Transverse colon (tissue), 4 donors: Measurements from ENCODE around the gene CLUH. TPM values are rescaled to one million over a fixed set of nuclear protein-coding genes. Genes with fewer than 3 reads are reported as not detected.

Experiments
- DNase-seq: peaks from one replicate; pipeline ENCODE4 v3.0.0-alpha.2; 2019
- H3K27ac ChIP-seq, 4 donors: fragments of 200-600 bp; sonication (generic); 2 replicates each; pipeline ENCODE4 v1.5.1; 2016 to 2018; ENCODE audit warnings: inconsistent platforms in 4 of 4
- H3K27me3 ChIP-seq: fragments of 200-600 bp; sonication (generic); 2 replicates; pipeline ENCODE4 v1.5.1; 2017; ENCODE audit warnings: inconsistent platforms
- H3K36me3 ChIP-seq, 4 donors: fragments of 200-600 bp; sonication (generic); 2 replicates each; pipeline ENCODE4 v1.5.1; 2017 to 2019; ENCODE audit warnings: inconsistent platforms in 4 of 4
- H3K4me1 ChIP-seq, 4 donors: fragments of 200-600 bp; sonication (generic); 2 replicates each; pipeline ENCODE4 v1.5.1; 2017 to 2020; ENCODE audit warnings: inconsistent platforms in 4 of 4
- H3K4me3 ChIP-seq, 4 donors: fragments of 200-600 bp; sonication (generic); 1 replicate in 1 of 4; 2 replicates in 3 of 4; pipeline versions ENCODE4 v1.5.1 to v1.6.1; 2017 to 2019; ENCODE audit warnings: inconsistent platforms in 4 of 4
- H3K9me3 ChIP-seq, 2 donors: fragments of 200-600 bp; sonication (generic); 2 replicates each; pipeline ENCODE4 v1.5.1; 2017 to 2019; ENCODE audit warnings: inconsistent platforms in 2 of 2
- EP300 ChIP-seq: sonication (generic); formaldehyde crosslinking; IDR thresholded peaks from one replicate; pipeline ENCODE4 v1.6.1; 2017; ENCODE audit warnings: antibody characterized with exemption, low read depth
- POLR2A ChIP-seq: fragments of 450-650 bp; IDR thresholded peaks from one replicate; pipeline ENCODE4 v1.6.1; 2016; ENCODE audit warnings: antibody characterized with exemption, mild to moderate bottlenecking, moderate library complexity
- POLR2AphosphoS5 ChIP-seq, 3 donors: sonication (generic); formaldehyde crosslinking; IDR thresholded peaks; one replicate each; pipeline ENCODE4 v1.6.1; 2016; ENCODE audit warnings: antibody characterized with exemption in 3 of 3
- WGBS, 2 donors: methylation state at CpG; one replicate each; pipeline ENCODE4 v1.1.5; 2018; ENCODE audit warnings: low coverage in 1 of 2; 5-methylcytosine and 5-hydroxymethylcytosine counted together
- in situ Hi-C, 4 donors: fragments of 200-750 bp; cut with MboI; loops; one replicate each; pipeline versions ENCODE4 v1.15.0 to v1.15.1; 2017; ENCODE audit warnings: low sequenced_read_pairs in 3 of 4, low pct_ligation_motif_present in 1 of 4, low pct_unique_long_range_greater_than_20kb in 1 of 4
- intact Hi-C: fragments of 100-400 bp; cut with DNase I; formaldehyde crosslinking; loops from one replicate; pipeline ENCODE4 v1.15.1; 2023; ENCODE audit warnings: low total_unique reads
- total RNA-seq, 4 donors: library from RNA; depleted of rRNA; stranded (reverse); fragments of >200 nt; gene quantifications; one replicate each; pipeline ENCODE4 v1.1.0, GENCODE V29; 2016
- TF ChIP-seq, protein P1 (sequence below), 5 experiments: fragments of 200-600 bp in 3 of 5; fragments of 450-650 bp in 2 of 5; sonication (generic) in 3 of 5; IDR thresholded peaks; 1 replicate in 2 of 5; 2 replicates in 3 of 5; pipeline ENCODE4 v1.5.1; 2016 to 2017; ENCODE audit warnings: antibody characterized with exemption in 5 of 5, inconsistent platforms in 3 of 5, mild to moderate bottlenecking in 2 of 5, moderate library complexity in 1 of 5

Gene CLUH
- total RNA-seq, 4 donors from 2014 or later = 127 to 1,072 (median 208) TPM

DNA sequence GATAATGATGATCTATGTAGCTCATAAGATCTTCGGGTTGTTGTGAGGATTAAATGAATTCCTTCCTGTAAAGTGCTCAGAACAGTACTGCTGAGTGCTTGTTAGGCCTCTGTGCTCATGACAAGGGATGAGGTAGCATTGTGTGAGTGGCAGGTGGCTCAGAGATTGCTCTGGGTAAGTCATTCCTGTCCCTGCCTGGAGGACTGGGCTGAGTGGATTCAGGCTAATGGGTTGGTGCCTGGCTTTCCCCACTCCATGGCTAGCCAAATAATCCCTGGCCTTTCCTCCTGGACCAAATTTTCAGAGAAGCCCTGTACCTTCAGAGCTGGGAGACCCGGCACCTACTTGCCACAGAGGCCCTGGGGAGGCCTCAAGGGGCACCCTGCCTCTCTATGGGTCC, 39.2 kb upstream of the CLUH start:
- peaks cover 71% of the 10 kb centered on the region for H3K27me3 ChIP-seq
- H3K4me3 ChIP-seq = no peak overlapping the region
- intact Hi-C loops (no loop called here), in situ Hi-C loops (no loop called here)
- peaks cover 0 to 13% (median 8%) of the 10 kb centered on the region in 4 donors for H3K4me1 ChIP-seq
- WGBS, 2 donors = 39% methylated on average over 2 of the region's 2 CpGs; no CpG with 5 or more reads in 1 of the 2 donors
- no peak for DNase-seq
- H3K27ac ChIP-seq = no peak overlapping the region
- H3K9me3 ChIP-seq = no peaks in the 10 kb centered on the region
- H3K36me3 ChIP-seq = no peaks in the 10 kb centered on the region
- no peak for TF ChIP-seq POLR2A
- TF ChIP-seq EP300 = no peak
- TF ChIP-seq, protein P1, sequence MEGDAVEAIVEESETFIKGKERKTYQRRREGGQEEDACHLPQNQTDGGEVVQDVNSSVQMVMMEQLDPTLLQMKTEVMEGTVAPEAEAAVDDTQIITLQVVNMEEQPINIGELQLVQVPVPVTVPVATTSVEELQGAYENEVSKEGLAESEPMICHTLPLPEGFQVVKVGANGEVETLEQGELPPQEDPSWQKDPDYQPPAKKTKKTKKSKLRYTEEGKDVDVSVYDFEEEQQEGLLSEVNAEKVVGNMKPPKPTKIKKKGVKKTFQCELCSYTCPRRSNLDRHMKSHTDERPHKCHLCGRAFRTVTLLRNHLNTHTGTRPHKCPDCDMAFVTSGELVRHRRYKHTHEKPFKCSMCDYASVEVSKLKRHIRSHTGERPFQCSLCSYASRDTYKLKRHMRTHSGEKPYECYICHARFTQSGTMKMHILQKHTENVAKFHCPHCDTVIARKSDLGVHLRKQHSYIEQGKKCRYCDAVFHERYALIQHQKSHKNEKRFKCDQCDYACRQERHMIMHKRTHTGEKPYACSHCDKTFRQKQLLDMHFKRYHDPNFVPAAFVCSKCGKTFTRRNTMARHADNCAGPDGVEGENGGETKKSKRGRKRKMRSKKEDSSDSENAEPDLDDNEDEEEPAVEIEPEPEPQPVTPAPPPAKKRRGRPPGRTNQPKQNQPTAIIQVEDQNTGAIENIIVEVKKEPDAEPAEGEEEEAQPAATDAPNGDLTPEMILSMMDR (IDR thresholded peaks at IDR 0.05) = no peak
- no peak for TF ChIP-seq POLR2AphosphoS5 (IDR thresholded peaks at IDR 0.05)

DNA sequence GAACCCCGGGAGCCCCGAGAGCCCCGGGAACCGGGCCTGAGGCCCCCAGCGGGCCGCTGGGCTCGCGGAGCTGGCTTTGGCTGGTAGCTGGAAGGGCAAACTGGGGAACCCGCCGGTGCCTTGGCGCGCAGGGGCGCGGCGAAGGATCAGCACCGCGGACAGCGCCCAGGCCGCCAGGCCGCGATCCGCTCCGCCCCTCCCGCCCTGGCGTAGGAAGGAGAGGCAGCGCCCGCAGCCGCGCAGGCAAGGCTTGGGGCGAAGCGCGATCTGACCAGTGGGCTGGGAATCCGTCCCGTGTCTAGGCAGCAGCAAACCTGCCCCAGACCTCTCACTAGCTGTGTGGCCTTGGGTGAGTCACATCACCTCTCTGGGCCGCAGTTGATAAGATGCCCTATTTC, 38.2 kb upstream of the CLUH start:
- Histone ChIP-seq H3K4me1 (peaks cover 0 to 12% (median 5%) of the 10 kb centered on the region in 4 donors), H3K9me3 (no peaks in the 10 kb centered on the region), H3K36me3 (no peaks in the 10 kb centered on the region), H3K27ac (no peak overlapping the region), H3K4me3 (peak overlapping the region in 2 of 4 donors; percentile 22 to 38), H3K27me3 (peaks cover 71% of the 10 kb centered on the region)
- DNase-seq = peak; percentile 78
- TF ChIP-seq POLR2AphosphoS5 (IDR thresholded peaks at IDR 0.05) = no peak
- TF ChIP-seq POLR2A = no peak
- TF ChIP-seq EP300 = no peak
- TF ChIP-seq, protein P1 (IDR thresholded peaks at IDR 0.05) = no peak
- in situ Hi-C loops = no loop called here
- WGBS, 2 donors = 2% methylated on average over 35 of the region's 35 CpGs; no CpG with 5 or more reads in 1 of the 2 donors
- intact Hi-C loops = no loop called here

DNA sequence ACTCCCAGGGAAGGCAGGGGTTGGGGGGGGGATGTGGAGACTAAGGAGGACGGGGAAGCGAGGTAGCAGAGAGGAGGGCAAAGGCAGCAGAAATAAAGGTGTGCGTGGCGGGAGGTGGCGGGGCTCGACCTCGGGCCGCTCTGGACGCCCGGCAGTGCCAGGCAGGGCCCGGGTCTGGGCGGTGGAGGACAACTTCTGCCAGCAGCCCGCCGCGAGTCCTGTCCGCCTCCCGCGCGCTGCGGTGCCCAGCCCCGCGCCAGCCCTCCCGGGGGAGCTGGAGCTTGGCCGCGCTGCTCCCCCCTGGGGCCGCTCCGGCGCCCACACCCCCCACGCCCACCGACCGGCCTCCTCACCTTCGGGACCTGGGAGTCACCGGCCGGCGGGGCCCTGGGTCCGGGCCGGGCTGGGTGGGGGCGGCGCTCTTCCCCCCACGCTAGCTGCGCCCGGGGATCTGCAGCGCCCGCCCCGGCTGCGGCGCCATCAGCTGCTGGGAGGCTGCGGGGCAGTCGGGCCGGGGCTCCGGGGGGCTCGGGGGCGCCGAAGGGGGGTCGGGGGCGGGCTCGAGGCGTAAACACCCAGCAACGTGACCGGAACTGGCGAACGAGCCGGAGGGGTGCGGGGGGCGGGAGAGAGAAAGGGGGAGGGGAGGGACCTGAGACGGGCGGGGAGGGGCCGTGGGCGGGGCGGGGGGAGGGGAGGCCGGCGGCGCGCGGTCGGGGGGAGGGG, 37.7 kb upstream of the CLUH start, which contains the start of gene CCDC92B:
Gene CCDC92B (minus strand): TSS at position 595 of the 726 bp plus-strand sequence. CDS start 14,507 bp downstream, outside the sequence.
- TF ChIP-seq POLR2AphosphoS5 (IDR thresholded peaks at IDR 0.05) (no peak), POLR2A (no peak), EP300 (no peak)
- TF ChIP-seq, protein P1 (IDR thresholded peaks at IDR 0.05) = no peak
- Histone ChIP-seq H3K4me3 (peak within 1 kb of the TSS in 2 of 4 donors; percentile 22 to 38), H3K27ac (no peak within 1 kb of the TSS), H3K9me3 (no peaks in the 10 kb centered on the region), H3K27me3 (peaks cover 68% of the 10 kb centered on the region), H3K4me1 (peaks cover 0 to 12% (median 5%) of the 10 kb centered on the region in 4 donors), H3K36me3 (no peaks in the 10 kb centered on the region)
- DNase-seq = no peak
- intact Hi-C loops = no loop called here
- WGBS, 2 donors = 11% methylated on average over 30 of the region's 76 CpGs; no CpG with 5 or more reads in 1 of the 2 donors
- in situ Hi-C loops = no loop called here

DNA sequence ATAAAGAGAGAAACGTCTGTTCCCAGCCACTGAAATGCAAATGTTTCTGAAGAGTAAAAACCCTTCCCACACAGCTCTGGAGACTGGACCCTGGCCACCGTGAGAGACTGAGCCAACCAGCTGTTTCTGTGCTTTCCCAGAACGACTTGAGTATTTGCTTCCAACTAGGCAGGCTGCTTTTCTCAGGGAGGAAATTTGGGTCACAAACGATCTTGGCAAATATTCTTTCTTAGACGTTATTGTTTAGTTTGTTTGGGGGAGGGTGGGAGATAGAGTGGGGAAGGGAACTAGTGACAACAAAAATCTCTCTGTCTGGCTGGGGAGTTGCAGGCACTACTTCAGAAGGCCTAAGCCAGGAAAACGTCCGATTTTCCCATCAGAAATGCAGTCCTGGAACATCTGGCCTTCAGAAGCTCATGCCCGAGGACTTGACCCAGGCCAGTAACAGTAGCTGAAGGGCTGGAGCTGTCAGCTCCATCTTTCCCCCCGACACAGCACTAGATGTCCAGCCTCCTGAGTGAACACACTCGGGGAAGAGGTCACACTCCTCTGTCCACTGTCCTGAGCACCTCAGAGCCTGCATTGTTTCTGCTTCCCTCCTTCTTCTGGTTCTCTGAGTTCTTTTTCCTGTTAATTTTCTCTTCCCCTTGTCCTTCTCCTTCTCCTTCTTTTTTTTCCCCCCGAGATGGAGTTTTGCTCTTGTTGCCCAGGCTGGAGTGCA, 33.9 kb upstream of the CLUH start:
- intact Hi-C loops (no loop called here), in situ Hi-C loops (no loop called here)
- no peaks in the 10 kb centered on the region for H3K9me3 ChIP-seq
- TF ChIP-seq, protein P1 (IDR thresholded peaks at IDR 0.05) = no peak
- TF ChIP-seq EP300 = no peak
- no peak for TF ChIP-seq POLR2A
- no peak for TF ChIP-seq POLR2AphosphoS5 (IDR thresholded peaks at IDR 0.05)
- H3K36me3 ChIP-seq = no peaks in the 10 kb centered on the region
- H3K27ac ChIP-seq = no peak overlapping the region
- DNase-seq = no peak
- WGBS, 2 donors = 18 to 22% methylated on average over 8 to 11 of the region's 11 CpGs
- H3K4me3 ChIP-seq = no peak overlapping the region
- H3K27me3 ChIP-seq = peaks cover 60% of the 10 kb centered on the region
- peaks cover 0 to 12% (median 5%) of the 10 kb centered on the region in 4 donors for H3K4me1 ChIP-seq
